HFF-Myc (cell line): ENCODE measurements around the gene NME2.
"Not testable (repeated sequence)": the region's sequence is repeated elsewhere in the genome, so short reads cannot be mapped to it uniquely, and the experiment has no call there.

ENCODE experiments used
- DNase-seq: peaks from one replicate; pipeline ENCODE4 v3.0.0-alpha.2; 2011; ENCODE audit warnings: low read depth; ENCODE audit errors: extremely low read depth
- H3K4me3 ChIP-seq: replicated peaks from 2 replicates; pipeline ENCODE4 v1.5.1; 2011; ENCODE audit warnings: low read depth, mild to moderate bottlenecking, control low read depth, low read length
- CTCF ChIP-seq: IDR thresholded peaks from 2 replicates; pipeline ENCODE4 v1.5.1; 2012; ENCODE audit warnings: mild to moderate bottlenecking, low read depth, low read length, control low read depth; ENCODE audit errors: missing control alignments

Gene NME2

GRCh38 chr17:51121620-51122472 is 44.4 kb upstream of the NME2 start:
- peak; percentile 79 for DNase-seq
- TF ChIP-seq CTCF: no peak
- H3K4me3 ChIP-seq: peak overlapping the region; percentile 47

- not testable (repeated sequence) for H3K4me3 ChIP-seq, DNase-seq
Measured at GRCh38 chr17:51122473-51123115, 43.6 kb upstream of the NME2 start.

- H3K4me3 ChIP-seq: no peak overlapping the region
- no peak for TF ChIP-seq CTCF
- no peak for DNase-seq
Measured at GRCh38 chr17:51124640-51125503, 41.3 kb upstream of the NME2 start.

GRCh38 chr17:51128076-51128475 is 38.1 kb upstream of the NME2 start:
- TF ChIP-seq CTCF: no peak
- DNase-seq: no peak
- no peak overlapping the region for H3K4me3 ChIP-seq

- H3K4me3 ChIP-seq: no peak overlapping the region
- no peak for TF ChIP-seq CTCF
- DNase-seq: no peak
Measured at GRCh38 chr17:51132964-51133319, 33.3 kb upstream of the NME2 start.

GRCh38 chr17:51133365-51133764 is 32.8 kb upstream of the NME2 start:
- H3K4me3 ChIP-seq: no peak overlapping the region
- no peak for DNase-seq
- no peak for TF ChIP-seq CTCF

- no peak for DNase-seq
- no peak overlapping the region for H3K4me3 ChIP-seq
- TF ChIP-seq CTCF: no peak
Measured at GRCh38 chr17:51135956-51136355, 30.3 kb upstream of the NME2 start.
